ENCODE data around the gene CBARP. TPM values are rescaled to one million over a fixed set of nuclear protein-coding genes. Genes with fewer than 3 reads are reported as not detected.

The CBARP gene
- total RNA-seq, 6 experiments from 2014 or later: 0.15 to 0.62 (median 0.31) TPM

DNA sequence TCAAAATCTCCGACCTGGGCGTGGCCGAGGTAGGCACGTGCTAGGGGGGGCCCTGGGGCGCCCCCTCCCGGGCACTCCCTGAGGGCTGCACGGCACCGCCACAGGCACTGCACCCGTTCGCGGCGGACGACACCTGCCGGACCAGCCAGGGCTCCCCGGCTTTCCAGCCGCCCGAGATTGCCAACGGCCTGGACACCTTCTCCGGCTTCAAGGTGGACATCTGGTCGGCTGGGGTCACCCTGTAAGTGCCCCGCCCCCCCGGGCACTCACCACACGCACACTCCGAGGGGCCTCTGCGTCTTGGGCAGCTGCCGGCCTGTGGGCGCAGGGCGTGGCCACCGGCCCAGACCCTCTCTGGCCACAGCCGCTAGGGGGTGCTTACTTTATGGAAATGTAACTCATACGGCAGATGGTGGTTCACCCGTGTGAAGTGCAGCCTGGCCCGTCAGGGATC, 17.3 kb downstream of the CBARP start:
- Histone ChIP-seq H3K27me3 (no peaks in the 10 kb centered on the region), H3K4me1 (peaks cover 0 to 7% (median under 1%) of the 10 kb centered on the region in 4 donors), H3K27ac (no peak overlapping the region), H3K36me3 (peaks cover 0 to 35% (median 11%) of the 10 kb centered on the region in 4 donors), H3K4me3 (no peak overlapping the region), H3K9me3 (no peaks in the 10 kb centered on the region)
- no peak for ATAC-seq
- DNase-seq: no peak
- intact Hi-C loops (cut with DNase I): no loop called here
- WGBS (ENCODE audit: insufficient coverage, low coverage, low lambda C conversion rate, missing lambda C conversion rate): 90% methylated on average over 2 of the region's 33 CpGs
- TF ChIP-seq CTCF (IDR thresholded peaks at IDR 0.05) (no peak), POLR2A (IDR thresholded peaks at IDR 0.05) (no peak)

- H3K4me1 ChIP-seq: peaks cover 0 to 13% (median 3%) of the 10 kb centered on the region in 4 donors
- no peak overlapping the region for H3K4me3 ChIP-seq
- H3K9me3 ChIP-seq: no peaks in the 10 kb centered on the region
- DNase-seq (no peak), ATAC-seq (no peak)
- WGBS (ENCODE audit: insufficient coverage, low coverage, low lambda C conversion rate, missing lambda C conversion rate): 100% methylated on average over 2 of the region's 19 CpGs
- no peaks in the 10 kb centered on the region for H3K27me3 ChIP-seq
- H3K36me3 ChIP-seq: peaks cover 0 to 35% (median 11%) of the 10 kb centered on the region in 4 donors
- intact Hi-C loops (cut with DNase I): no loop called here
- no peak overlapping the region for H3K27ac ChIP-seq
- TF ChIP-seq POLR2A (IDR thresholded peaks at IDR 0.05) (no peak), CTCF (IDR thresholded peaks at IDR 0.05) (no peak)
These were observed 17.9 kb downstream of the CBARP start for GRCh38 chr19:1219786-1220476.

- H3K9me3 ChIP-seq: no peaks in the 10 kb centered on the region
- TF ChIP-seq POLR2A (IDR thresholded peaks at IDR 0.05): no peak
- TF ChIP-seq CTCF (IDR thresholded peaks at IDR 0.05): no peak
- H3K4me3 ChIP-seq: no peak overlapping the region
- intact Hi-C loops (cut with DNase I): no loop called here
- peaks cover 0 to 22% (median 9%) of the 10 kb centered on the region in 4 donors for H3K4me1 ChIP-seq
- no peaks in the 10 kb centered on the region for H3K27me3 ChIP-seq
- ATAC-seq: no peak
- 60% methylated on average over 2 of the region's 37 CpGs for WGBS (ENCODE audit: insufficient coverage, low coverage, low lambda C conversion rate, missing lambda C conversion rate)
- no peak for DNase-seq
- peak overlapping the region in 2 of 3 donors; percentile 13 to 47 for H3K27ac ChIP-seq
- peaks cover 0 to 35% (median 11%) of the 10 kb centered on the region in 4 donors for H3K36me3 ChIP-seq
These were observed 18.8 kb downstream of the CBARP start for GRCh38 chr19:1218751-1219567.

DNA sequence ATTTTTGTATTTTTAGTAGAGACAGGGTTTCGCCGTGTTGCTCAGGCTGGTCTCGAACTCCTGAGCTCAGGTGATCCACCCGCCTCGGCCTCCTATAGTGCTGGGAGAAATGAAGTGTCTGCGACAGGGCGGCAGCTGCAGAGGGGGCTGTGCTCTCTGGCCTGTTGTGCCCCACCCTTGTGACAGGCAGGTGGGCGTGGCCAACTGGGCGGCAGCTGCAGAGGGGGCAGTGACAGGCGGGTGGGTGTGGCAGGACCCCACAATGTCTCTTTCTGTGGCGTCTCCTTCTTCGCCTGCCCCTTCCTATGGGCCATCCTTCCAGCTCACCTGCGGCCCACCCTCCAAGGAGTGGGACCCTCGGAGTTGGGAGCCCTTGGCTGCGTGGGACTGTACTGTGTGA, 20.4 kb downstream of the CBARP start:
- H3K4me1 ChIP-seq: peaks cover 0 to 29% (median 9%) of the 10 kb centered on the region in 4 donors
- no peak overlapping the region for H3K4me3 ChIP-seq
- H3K27ac ChIP-seq: no peak overlapping the region
- intact Hi-C loops (cut with DNase I): no loop called here
- TF ChIP-seq POLR2A (IDR thresholded peaks at IDR 0.05): no peak
- no peak for TF ChIP-seq CTCF (IDR thresholded peaks at IDR 0.05)
- H3K36me3 ChIP-seq: peaks cover 0 to 20% (median 3%) of the 10 kb centered on the region in 4 donors
- ATAC-seq (no peak), DNase-seq (no peak)
- 85% methylated on average over 7 of the region's 15 CpGs for WGBS (ENCODE audit: insufficient coverage, low coverage, low lambda C conversion rate, missing lambda C conversion rate)
- H3K27me3 ChIP-seq: no peaks in the 10 kb centered on the region
- no peaks in the 10 kb centered on the region for H3K9me3 ChIP-seq

Measured in right lobe of liver (tissue), 6 donors.